GM03348 (cell line): ENCODE measurements around the gene SNX9.

Experiments
- DNase-seq: peaks from one replicate; pipeline ENCODE4 v3.0.0; 2012; ENCODE audit warnings: low spot score

Gene SNX9

DNA sequence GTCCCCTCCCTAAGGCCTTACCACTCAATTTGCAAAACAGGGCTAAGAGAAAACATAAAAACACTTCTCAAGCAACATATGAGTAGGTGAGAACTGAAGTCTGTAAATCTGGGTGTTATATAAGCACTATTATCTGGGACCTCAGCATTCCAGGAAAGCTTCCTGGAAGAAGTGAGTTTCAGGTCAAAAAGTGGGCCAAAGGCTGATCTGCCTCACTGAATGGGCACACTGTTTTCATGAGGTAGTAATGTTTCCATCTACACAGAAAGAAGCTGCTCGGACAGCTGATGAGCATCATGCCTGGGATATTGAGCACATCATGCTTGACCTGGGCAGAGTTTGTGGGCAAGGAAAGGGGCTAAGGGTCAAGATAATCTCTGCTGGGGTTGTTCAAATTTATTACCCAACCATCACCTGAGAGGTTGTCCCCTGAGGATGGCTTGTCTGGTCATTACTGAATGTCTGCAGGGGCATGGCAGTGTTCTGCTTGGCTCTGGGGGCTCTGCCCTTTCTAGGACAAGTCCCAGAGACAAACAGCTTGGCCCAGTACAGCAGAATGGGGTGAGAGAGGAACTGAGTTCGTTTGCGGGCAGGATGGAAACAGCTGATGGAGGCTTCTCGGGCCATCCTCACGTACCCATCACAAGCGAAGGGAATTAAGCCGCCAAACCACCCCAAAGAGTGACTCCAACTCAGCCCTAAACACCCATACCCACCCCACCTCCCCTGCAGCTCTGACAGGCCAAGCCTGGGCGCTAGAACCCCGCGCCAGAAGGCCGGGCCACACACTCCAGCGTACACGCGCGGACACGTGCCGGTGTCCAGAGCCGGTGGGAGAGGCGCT, 157.5 kb downstream of the SNX9 start:
- no peak for DNase-seq

DNA sequence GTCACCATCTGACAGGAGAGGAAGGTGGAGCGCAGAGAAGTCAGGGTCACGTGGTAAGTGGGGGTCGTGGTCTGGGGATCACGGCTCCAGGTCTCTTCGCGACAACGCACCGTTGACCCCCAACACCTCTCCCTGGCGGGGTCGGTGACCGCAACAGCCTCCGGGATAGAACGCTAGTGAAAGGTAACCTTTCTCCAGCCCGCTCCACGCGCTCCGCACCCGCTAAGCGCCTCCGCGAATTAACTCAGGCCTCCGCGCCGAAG, 158.0 kb downstream of the SNX9 start:
- no peak for DNase-seq

DNA sequence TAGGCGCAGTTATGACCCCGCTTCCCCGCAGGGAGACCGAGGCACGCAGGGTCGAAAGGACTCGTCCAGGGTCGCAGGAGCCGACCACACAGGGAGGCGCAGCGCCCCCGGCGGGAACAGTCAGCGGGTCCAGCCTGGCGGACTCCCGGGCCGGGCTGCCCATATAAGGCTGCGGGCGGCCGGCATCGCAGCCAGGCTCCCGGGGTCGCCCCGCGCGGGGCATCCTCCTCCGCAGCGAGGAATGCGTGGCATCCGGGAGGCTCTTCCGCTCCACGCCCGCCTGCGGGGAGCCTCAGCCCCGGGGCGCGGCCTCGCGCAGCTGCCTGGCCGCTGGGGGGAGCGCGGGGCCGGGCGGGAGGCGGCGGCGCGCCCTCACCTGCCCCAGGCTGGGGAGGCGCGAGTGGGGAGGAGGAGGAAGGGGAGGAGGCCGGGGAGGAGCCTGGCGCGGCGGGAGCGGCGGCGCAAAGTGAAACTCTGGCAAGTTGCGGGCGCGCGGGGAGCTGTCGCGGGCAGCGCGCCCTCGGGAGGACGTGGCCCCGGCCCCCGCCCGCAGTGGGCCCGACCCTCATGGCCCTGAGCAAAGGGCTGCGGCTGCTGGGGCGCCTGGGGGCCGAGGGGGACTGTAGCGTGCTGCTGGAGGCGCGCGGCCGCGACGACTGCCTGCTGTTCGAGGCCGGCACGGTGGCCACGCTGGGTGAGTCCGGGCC, 158.5 kb downstream of the SNX9 start, which contains the start of gene SYNJ2:
TSS of gene SYNJ2 (plus strand) at position 469 of the 707 bp plus-strand sequence. CDS start at position 568, 99 bp downstream.
- peak; percentile 95 for DNase-seq

DNA sequence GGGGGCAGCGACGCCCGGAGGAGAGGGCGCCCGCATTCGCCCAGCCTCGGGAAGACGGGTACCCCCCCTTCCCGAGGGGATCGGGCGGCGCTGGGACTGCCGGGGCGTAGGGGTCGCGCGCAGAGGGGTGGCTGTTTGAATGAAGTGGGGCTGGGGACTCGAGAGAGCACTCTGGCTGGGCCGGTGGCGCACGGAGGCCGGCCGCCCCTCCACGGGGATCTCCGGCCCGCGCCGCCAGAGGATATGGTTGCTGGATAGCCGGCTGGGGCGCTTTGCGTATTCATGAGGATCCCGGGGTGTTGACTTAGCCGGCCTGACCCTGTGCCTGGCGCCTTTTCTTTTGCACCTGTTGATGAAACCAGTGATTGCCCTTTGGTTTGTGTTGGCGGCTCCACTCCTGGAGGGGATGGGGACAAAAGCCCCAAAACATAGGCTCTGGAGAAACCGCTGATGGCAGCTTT, 159.1 kb downstream of the SNX9 start:
- peak; percentile 58 for DNase-seq

DNA sequence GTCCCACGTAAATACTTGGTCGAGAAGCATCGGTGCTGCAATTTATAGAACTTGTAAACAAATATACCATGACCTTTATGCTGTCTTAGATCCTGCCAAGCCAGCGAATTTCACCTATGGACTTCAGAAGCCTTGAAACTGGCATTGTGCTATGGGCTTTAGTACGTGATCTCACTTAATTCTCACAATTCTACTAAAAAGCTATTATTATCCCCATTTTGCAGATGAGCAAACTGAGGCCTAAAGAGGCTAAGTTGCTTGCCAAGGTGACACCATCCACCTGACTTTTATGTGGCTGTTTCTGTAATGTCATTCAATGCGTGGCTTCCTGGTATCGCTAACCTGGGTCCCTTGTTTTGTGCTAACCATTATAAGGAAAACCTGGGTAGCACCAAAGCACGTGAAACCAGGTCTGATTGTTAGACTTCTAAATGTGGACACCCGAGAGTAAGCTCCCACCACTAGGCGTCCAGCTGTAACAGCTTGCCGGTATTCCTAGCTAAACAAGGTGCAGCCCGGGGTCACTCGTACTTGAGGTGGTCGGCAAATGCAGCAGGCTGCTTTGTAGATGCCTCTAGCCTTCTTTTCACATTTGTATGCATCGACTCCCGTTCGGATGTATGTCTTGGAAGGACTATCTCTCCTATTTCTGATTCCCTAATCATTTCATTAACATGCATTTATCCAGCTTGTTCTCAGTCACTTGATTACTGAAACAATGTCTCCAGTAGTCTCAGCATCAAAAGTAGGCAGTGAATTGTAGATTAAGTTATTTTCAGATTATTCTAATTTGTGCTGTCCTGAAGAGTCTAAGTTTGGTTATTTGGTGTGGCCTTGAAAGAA, 159.7 kb downstream of the SNX9 start:
- DNase-seq = peak; percentile 55

DNA sequence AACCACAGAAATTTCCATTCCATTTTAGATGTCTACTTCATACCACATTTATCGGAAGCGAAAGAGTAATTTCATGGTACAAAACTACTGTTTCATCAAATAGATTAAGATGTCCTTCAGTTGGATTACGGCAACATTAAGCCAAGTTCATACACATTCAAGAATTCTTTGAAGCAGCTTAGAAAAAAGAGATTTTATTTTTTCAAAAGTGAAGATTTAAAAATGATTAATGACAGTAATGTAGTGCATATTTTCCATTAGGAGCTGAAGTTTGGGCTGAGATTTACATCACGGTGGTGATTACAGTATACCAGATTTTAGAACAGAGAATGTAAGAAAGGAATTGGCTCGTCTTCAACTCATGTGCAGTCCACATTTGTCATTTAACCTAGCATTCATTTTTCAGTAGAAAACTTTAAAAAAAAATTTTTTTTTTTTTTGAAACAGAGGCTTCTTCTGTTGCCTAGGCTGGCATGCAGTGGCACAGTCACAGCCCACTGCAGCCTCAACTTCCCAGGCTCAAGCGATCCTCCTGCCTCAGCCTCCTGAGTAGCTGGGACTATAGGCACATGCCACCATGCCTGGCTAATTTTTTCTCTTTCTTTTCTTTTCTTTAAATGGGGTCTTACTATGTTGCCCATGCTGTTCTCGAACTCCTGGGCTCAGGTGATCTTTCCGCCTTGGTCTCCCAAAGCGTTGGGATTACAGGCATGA, 160.5 kb downstream of the SNX9 start:
- peak; percentile 49 for DNase-seq

DNA sequence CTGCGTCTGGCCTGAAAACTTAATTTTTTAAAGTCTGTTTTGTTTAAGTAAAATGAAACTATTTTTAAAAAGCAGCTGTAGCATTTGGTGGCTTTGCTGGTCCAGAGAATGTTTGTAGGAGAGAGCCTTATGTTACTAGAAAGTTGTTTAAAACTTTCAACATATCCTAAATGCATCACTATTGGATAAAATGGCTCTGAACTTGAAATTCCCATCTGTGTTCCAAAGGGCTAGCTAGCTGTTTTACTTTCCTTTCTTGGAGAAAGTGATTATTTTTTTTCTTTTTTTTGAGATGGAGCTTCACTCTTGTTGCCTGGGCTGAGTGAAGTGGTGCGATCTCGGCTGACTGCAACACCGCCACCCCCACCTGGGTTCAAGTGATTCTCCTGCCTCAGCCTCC, 161.1 kb downstream of the SNX9 start:
- DNase-seq = no peak

DNA sequence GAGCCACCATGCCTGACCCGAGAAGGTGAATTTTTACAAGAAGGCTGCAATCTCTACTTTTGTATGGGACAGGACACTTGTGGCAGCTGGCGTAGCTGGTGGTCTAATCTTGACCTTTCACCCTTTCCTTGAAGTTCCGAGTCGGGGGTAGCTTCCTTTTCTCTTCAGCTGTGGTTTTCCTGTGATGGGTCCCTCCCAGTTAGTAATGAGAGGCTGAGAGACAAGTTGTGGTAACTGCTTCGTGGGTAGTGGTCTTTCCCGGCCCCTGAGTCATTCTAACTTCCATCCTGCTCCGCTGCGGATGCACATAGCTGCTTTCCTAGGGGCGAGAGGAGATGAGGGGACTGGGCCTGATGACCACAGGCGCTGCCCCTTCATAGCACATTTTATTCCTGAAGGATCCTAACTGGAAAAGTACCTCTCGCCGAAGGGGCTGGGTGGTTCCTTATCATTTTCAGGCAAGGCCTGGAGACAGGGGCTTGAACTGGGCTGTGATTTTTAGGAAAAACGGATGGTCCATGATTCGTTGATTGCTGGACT, 161.7 kb downstream of the SNX9 start:
- DNase-seq = no peak

DNA sequence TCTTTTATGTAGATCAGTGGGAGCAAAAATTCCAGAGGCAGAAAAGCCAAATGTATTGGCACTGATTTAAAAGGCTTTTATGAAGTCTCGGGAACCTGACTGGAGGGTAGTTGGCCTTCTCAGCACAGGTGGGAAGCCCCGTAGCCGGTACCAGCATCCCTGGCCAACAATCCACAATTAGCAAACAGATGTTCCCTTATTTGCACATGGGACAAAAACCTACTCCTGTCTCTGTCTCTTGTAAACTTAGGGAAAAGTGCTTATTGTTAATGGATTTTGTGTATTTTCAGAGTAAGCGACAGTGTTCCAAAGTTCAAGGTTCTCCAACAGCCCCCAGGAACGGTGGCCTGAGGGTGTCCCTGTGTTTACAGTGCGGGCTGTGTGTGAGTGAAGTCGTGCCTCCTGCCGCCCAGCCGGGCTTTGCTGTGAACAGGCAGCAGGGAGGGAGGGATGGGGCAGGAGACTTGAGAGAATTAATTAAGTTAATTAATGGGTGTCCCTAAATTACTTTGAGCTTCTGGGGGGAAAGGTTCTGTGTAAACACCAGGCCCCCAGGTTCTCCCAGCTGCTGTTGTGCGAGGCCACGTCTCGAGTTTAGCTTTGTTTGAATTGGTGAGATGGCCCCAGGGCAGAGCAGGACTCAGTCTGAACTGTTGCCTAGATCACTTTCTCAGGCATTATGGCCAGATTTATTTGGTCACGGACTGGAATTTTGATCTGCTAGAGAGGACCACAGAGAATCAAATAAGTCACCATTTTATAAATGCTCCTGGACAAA, 162.5 kb downstream of the SNX9 start:
- no peak for DNase-seq

DNA sequence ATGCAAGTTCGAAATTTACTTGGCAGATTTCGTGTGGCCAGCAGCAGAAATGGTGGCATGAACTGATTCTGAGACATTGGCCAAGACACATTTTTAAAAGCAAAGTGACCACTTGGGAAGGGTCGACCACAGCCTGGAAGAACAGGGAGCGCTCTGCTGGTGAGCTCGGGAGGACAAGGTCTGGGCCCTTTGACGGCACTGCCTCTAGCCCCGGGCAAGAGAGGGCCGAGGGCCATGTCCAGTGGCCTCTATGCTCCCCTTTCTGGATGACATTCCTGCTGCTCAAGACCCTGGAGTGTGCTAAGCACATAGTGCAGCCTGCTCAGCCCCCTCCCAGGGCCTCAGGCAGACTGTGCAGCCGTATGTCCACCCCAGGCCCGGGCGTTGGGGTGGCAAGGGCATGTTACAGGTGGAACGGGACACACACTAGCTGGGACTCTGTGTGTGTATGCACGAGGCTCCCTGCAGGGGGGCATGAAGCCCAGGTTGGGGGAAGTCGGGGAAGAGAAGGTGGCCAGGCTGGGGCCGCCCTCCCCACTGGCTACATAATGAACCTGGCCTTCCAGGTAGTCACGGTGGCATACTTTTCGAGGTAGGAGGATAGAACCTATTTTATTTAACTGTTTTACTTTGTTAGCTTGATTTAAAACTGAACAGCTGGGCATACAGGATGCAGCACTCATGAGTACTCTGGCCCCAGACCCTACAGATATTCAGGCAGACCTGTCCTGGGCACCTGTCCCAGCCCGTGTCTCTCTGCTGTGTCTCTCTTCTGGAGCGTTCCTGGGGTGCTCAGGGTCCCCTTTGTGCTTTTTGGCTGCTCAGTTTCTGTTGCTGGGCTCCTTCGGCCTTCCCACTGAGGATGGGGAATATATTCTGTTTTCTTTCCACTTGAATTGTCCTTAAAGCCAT, 165.0 kb downstream of the SNX9 start:
- DNase-seq = no peak

DNA sequence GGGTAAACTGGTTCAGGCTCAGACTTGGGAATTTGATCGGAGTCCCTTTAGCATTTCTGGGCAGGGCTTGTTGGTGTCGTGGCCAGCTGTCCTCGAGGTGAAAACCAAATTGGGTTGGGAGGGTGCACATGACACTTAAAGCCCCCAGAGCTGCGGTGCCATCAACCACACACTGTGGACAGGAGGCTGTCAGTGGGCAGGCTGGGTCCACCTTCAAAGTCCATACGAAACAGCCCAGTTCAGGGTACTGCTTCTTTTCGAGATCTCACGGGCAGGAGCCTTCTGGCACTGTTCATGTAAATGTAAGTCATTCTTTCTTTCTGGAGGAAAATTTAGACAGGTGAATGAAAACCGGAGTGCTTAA, 165.6 kb downstream of the SNX9 start:
- DNase-seq = no peak

DNA sequence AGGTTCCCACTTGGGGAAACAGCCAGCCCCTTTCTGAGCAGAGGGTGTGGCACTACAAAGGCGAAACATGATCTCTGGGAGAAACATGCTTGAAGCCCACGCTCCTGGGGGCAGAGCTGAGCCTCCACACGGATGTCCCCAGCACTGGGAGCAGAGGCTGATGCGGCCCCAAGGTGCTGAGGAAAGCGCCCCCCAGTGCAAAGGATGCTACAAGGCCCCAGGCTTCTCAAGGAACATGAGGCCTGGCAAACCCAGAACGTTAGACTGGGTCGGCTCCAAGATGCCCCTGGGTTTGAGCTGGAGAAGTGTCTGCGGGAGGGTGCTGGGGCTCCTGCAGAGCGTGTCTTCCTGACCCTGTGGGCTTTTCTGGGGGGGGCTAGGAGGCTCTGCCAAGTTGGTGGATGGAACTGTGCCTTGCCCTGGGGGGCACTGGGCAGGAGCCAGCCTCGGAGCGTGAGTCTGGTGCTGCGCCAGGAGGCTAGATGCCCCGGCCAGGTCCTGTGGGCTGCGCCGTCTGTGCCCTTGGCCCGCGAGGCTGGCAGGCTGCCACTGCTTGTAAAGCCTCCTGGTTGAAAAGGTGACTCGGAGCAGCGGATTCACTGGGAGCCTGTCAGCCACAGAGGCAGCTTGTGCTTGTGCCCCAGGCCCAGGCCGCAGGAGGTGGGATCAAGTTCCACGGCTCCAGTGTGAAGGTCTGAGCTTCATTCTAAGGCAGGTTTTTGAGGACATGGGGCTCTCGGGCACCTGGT, 166.7 kb downstream of the SNX9 start:
- no peak for DNase-seq

DNA sequence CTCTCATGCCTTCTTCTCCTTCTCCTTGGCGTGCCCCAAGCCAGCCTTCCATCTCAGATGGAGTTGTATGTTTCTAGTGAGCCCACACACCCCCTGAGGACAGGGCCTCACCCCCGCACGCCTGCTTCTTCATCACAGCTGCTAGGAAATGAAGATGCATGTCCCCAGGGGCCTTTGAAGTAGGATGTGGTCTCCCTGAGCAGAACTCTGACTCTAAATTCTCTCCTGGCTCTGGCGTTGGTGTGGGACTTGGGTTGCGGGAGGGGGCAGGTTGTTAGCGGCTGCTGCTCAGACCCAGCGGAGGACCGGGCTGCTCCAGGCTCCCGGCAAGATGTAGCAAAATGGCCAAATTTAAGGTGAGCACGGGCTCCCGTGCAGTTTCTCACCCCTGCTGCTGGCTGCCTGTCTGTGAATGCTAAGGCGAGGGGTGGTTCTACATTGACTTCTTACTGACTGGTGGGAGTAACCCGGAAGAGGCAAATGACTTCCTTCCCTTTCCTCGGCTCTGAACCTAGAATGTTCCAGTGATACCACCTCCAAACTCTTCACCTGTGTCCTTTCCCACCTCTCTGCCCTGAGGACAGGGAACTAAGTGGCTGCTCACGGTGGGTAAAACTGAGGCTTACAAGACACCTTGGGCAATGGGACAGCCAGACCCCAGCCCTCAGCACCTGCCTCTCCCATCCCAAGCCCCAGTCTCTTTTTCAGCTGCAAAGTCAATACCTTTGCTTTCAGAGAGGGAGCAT, 167.4 kb downstream of the SNX9 start:
- DNase-seq = no peak

DNA sequence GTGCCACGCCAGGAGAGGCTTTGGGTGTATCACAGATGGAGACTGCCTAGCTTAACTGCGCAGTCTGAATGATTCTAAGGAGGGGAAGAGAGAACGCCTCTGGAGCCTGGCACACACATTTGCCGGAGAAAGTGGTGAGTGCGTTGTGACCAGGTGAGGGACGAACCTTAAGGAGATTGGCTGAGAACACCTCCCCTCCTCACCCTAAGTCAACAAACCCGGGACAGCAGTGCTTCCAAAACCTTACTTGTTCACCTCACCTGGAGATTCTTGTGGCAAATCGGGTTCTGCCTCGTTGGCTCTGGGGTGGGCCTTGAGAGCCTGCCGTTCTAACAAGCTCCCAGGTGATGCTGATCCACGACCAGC, 168.0 kb downstream of the SNX9 start:
- DNase-seq = no peak

DNA sequence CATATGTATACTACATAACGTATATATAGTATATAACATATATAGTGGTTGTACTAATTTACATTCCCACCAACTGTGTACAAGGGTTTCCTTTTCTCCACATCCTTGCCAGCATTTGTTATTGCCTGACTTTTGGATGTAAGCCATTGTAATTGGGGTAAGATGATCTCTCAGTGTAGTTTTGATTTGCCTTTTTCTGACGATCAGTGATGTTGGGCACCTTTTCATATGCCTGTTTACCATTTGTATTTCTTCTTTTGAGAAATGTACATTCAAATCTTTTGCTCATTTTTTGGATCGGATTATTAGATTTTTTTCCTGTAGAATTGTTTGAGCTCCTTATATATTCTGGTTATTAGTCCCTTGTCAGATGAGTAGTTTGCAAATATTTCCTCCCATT, 170.0 kb downstream of the SNX9 start:
- no peak for DNase-seq

DNA sequence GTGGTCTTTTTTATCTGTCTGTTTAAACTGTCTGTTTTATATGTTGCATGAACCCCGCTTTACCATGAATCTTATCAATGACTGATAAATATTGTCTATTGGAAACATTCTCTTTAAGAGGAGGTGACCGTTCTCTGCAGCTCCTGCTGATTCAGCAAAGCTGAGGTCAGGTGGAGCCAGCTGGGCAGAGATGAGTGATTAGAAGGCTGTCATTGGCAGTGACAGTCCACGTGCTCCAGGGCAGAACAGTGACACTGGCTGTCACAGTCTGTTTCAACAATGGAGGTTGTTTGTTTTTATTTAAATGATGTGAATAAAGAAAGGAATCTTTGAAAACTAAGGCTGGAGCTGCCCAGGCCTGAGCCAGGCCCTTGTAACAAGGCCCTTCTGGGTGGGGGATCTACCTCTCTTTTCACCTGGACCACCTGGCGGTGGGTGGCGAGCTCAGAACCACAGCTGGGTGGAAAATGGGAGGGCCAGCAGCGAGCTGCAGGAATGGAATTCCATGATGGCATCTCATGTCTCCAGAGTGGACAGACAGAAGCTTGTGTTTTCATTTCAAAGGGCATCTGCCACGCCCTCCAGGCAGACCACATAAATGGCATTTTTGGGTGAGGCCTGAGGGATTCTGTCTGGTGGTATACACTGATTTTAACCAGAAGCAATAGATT, 171.2 kb downstream of the SNX9 start:
- peak; percentile 28 for DNase-seq
